Upper lobe of left lung (tissue), 4 donors: ENCODE data around the gene FLT1.

Source experiments
- CTCF ChIP-seq, 6 experiments: fragments of 450-650 bp in 4 of 6; fragments of 200-600 bp in 2 of 6; sonication (generic) in 2 of 6; IDR thresholded peaks; one replicate each; pipeline ENCODE4 v1.5.1; 2016 to 2019; ENCODE audit warnings: antibody characterized with exemption in 6 of 6
- POLR2A ChIP-seq, 4 donors: fragments of 450-650 bp; IDR thresholded peaks; one replicate each; pipeline ENCODE4 v1.5.1; 2016 to 2017; ENCODE audit warnings: antibody characterized with exemption in 4 of 4, mild to moderate bottlenecking in 2 of 4

- TF ChIP-seq POLR2A (IDR thresholded peaks at IDR 0.05) (no peak), CTCF (IDR thresholded peaks at IDR 0.05) (no peak)
Observed at GRCh38 chr13:28251466-28251865, 243.5 kb downstream of the FLT1 start.
